ENCODE results near the gene TEX264.

GRCh38 chr3:51717446-51717845, 46.4 kb downstream of the TEX264 start:
- TF ChIP-seq CTCF (conservative IDR thresholded peaks at IDR 0.05; ENCODE audit: low read length) (no peak), EZH2phosphoT487 (IDR thresholded peaks at IDR 0.05; ENCODE audit: borderline replicate concordance) (no peak)

Data from Loucy (cell line).